K562 (cell line): Measurements from ENCODE around the gene PDE4D. TPM values are rescaled to one million over a fixed set of nuclear protein-coding genes. Genes with fewer than 3 reads are reported as not detected.

Experiments
- ARID3A ChIP-seq: IDR thresholded peaks from 2 replicates; pipeline ENCODE4 v1.6.1; 2012; ENCODE audit warnings: low read depth, low read length, improper control_type of control experiment, borderline replicate concordance
- BRF2 ChIP-seq: IDR thresholded peaks from 3 replicates; pipeline ENCODE4 v1.6.1; 2011; ENCODE audit warnings: borderline replicate concordance, mild to moderate bottlenecking; ENCODE audit not compliant: insufficient read length, insufficient read depth
- CC2D1A ChIP-seq: fragments of 450-650 bp; IDR thresholded peaks from 2 replicates; pipeline ENCODE4 v1.6.1; 2017; ENCODE audit warnings: mild to moderate bottlenecking
- CHD7 ChIP-seq: fragments of 200-600 bp; sonication (generic); IDR thresholded peaks from one replicate; pipeline ENCODE4 v1.6.1; 2012; ENCODE audit warnings: mild to moderate bottlenecking, low read depth, low read length, inconsistent platforms
- ESRRB ChIP-seq: fragments of 250-450 bp; sonication (Bioruptor Pico); IDR thresholded peaks from 2 replicates; pipeline ENCODE4 v1.5.0; 2020; ENCODE audit warnings: mild to moderate bottlenecking, moderate library complexity, borderline replicate concordance
- GABPA ChIP-seq: fragments of 200-800 bp; sonication (Bioruptor generic); conservative IDR thresholded peaks from 2 replicates; pipeline ENCODE4 v1.6.1; 2016; ENCODE audit warnings: low read depth, missing genetic modification characterization, missing compliant biosample characterization
- HNRNPUL1 ChIP-seq: fragments of 200-400 bp; formaldehyde crosslinking; IDR thresholded peaks from 2 replicates; pipeline ENCODE4 v1.6.1; 2017; ENCODE audit warnings: low read length
- KLF6 ChIP-seq: fragments of 250-450 bp; sonication (Bioruptor Pico); IDR thresholded peaks from 2 replicates; pipeline ENCODE4 v1.4.0; 2020; ENCODE audit warnings: mild to moderate bottlenecking, moderate library complexity, borderline replicate concordance
- MAFK ChIP-seq: IDR thresholded peaks from 2 replicates; pipeline ENCODE4 v1.6.1; 2011; ENCODE audit warnings: low read length, improper control_type of control experiment
- RBFOX2 ChIP-seq: fragments of 200-400 bp; formaldehyde crosslinking; IDR thresholded peaks from 2 replicates; pipeline ENCODE4 v1.6.1; 2017; ENCODE audit warnings: low read depth, mild to moderate bottlenecking, low read length, moderate library complexity
- TFE3 ChIP-seq: fragments of 450-650 bp; formaldehyde crosslinking; IDR thresholded peaks from 2 replicates; pipeline ENCODE4 v1.4.0; 2020; ENCODE audit warnings: mild to moderate bottlenecking, mixed read lengths
- ZFP1 ChIP-seq: fragments of 450-650 bp; formaldehyde crosslinking; IDR thresholded peaks from 2 replicates; pipeline ENCODE4 v1.4.0; 2020; ENCODE audit warnings: mild to moderate bottlenecking, mixed read lengths
- ZNF316 ChIP-seq: fragments of 450-650 bp; IDR thresholded peaks from 2 replicates; pipeline ENCODE4 v1.6.1; 2016
- polyA plus RNA-seq, 8 experiments: library from polyadenylated mRNA; depleted of rRNA in 4 of 8; stranded (reverse) in 5 of 8; unstranded in 3 of 8; fragments of >200 nt; fragmentation: Nextera tagmentation in 2 of 8; fragmentation: Illumina TruSeq in 1 of 8; extraction: Ambion mirVana in 2 of 8; extraction: Trizol in 1 of 8; gene quantifications; 2 replicates each; pipeline versions ENCODE4 v1.2.1 to v1.2.3, GENCODE V29; 2011 to 2014; ENCODE audit warnings: inconsistent platforms in 1 of 8, missing spikeins in 1 of 8
- total RNA-seq, 7 experiments: library from RNA; depleted of rRNA in 6 of 7; stranded (reverse); fragments of >200 nt in 6 of 7; fragmentation: Illumina TruSeq in 2 of 7; extraction: Trizol in 2 of 7; gene quantifications; 2 replicates each; pipeline versions ENCODE4 v1.2.1 to v1.2.3, GENCODE V29; 2011 to 2021; ENCODE audit warnings: low replicate concordance in 1 of 7

The PDE4D gene
- total and polyA plus RNA-seq, 9 of the 15 experiments (the other 6 are each of a cell fraction or from before 2014, with no cell fraction given): 0.04 to 0.46 (median 0.13) TPM

GRCh38 chr5:59683311-59683710, 210.2 kb downstream of the PDE4D start (continued):
- TF ChIP-seq CHD7 (no peak), TFE3 (CRISPR knock-in tag) (no peak), MAFK (peak; percentile 29; the same call in 1 of the 2 replicates), ARID3A (no peak), BRF2 (no peak), CC2D1A (no peak), RBFOX2 (no peak), ZNF316 (peak; percentile 59), GABPA (tag) (no peak), ESRRB (no peak), HNRNPUL1 (no peak), ZFP1 (CRISPR knock-in tag) (no peak), KLF6 (no peak)
